Osteoblast (primary cell): ENCODE results near the gene SLC27A5. TPM values are rescaled to one million over a fixed set of nuclear protein-coding genes. Genes with fewer than 3 reads are reported as not detected.
A peak's percentile ranks its signal among the peaks of the same experiment; 100 is the strongest.

Source experiments
- DNase-seq: peaks from one replicate; pipeline ENCODE4 v3.0.0; 2011; ENCODE audit warnings: low spot score, mixed read lengths; ENCODE audit not compliant: insufficient read length; ENCODE audit errors: missing footprints
- H2AFZ ChIP-seq: 2 replicates; pipeline ENCODE4 v1.6.0; 2011; ENCODE audit warnings: mild to moderate bottlenecking, low read length
- H3K27ac ChIP-seq: 2 replicates; pipeline ENCODE4 v1.5.1; 2011; ENCODE audit warnings: mild to moderate bottlenecking, low read depth, low read length, moderate library complexity
- H3K27me3 ChIP-seq: 2 replicates; pipeline ENCODE4 v1.6.0; 2012; ENCODE audit warnings: mild to moderate bottlenecking, control low read depth, inconsistent platforms, low read length, moderate library complexity; ENCODE audit not compliant: insufficient read depth
- H3K36me3 ChIP-seq: 2 replicates; pipeline ENCODE4 v1.5.1; 2011; ENCODE audit warnings: mild to moderate bottlenecking, low read length, control low read depth, moderate library complexity; ENCODE audit not compliant: insufficient read depth
- H3K4me1 ChIP-seq: 2 replicates; pipeline ENCODE4 v1.5.1; 2011; ENCODE audit warnings: mild to moderate bottlenecking, low read length, control low read depth, moderate library complexity; ENCODE audit not compliant: insufficient read depth
- H3K4me2 ChIP-seq: 2 replicates; pipeline ENCODE4 v1.6.0; 2011; ENCODE audit warnings: mild to moderate bottlenecking, low read length; ENCODE audit not compliant: insufficient read depth
- H3K4me3 ChIP-seq: fragments of 200-600 bp; sonication (generic); 3 replicates; pipeline ENCODE4 v1.5.1; 2012; ENCODE audit warnings: mild to moderate bottlenecking, low read length, inconsistent platforms; ENCODE audit not compliant: insufficient read depth
- H3K79me2 ChIP-seq: 2 replicates; pipeline ENCODE4 v1.6.0; 2012; ENCODE audit warnings: mild to moderate bottlenecking, low read length, control low read depth, inconsistent platforms; ENCODE audit not compliant: insufficient read depth
- H3K9me3 ChIP-seq: 2 replicates; pipeline ENCODE4 v1.5.1; 2011; ENCODE audit warnings: low read depth, low read length, control low read depth
- H4K20me1 ChIP-seq: 2 replicates; pipeline ENCODE4 v1.6.0; 2012; ENCODE audit warnings: mild to moderate bottlenecking, low read length, control low read depth; ENCODE audit not compliant: insufficient read depth
- total RNA-seq: library from RNA; depleted of rRNA; stranded (reverse); fragments of >200 nt; gene quantifications from 2 replicates; pipeline ENCODE4 v1.2.3, GENCODE V29; 2012
- TF ChIP-seq, protein P1 (sequence below): IDR thresholded peaks from 2 replicates; pipeline ENCODE4 v1.5.1; 2011; ENCODE audit warnings: mild to moderate bottlenecking, low read depth, low read length, moderate library complexity; ENCODE audit errors: extremely low read depth

The SLC27A5 gene
- total RNA-seq, 1 donor, result 6.5 TPM

DNA sequence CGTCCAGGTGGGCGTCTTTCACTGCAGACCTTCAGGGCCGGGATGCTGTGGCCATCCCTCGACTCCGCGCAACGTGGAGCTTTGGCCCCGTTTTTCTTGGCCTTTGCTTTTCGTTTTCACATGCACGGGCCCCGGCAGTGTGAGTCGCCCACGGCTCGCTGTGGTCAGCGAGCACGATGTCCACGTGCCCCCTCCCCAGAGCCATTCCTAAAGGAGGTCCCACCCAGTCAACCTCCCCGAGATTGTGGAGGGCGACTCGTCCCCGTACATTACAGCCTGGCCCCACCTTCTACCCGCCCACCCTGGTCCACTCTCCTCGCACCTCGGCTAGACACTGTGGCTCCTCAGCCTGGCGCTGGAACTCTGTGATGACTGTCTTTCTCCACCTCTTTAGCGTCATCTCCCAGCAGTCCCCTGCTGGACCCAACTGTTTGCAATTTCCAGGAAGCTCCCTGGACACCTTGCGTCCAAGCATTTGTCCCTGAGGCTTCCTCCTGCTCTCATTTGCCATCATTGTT, 35.2 kb downstream of the SLC27A5 start:
- no peak for DNase-seq
- Histone ChIP-seq H3K4me1 (peaks cover 18% of the 10 kb centered on the region), H3K9me3 (no peaks in the 10 kb centered on the region), H3K4me2 (peak overlapping the region; percentile 95), H3K27me3 (no peaks in the 10 kb centered on the region), H3K36me3 (peaks cover 15% of the 10 kb centered on the region), H2AFZ (peak overlapping the region; percentile 85), H3K27ac (peak overlapping the region; percentile 96), H3K79me2 (no peaks in the 10 kb centered on the region), H4K20me1 (peaks cover 4% of the 10 kb centered on the region), H3K4me3 (peak overlapping the region; percentile 80)
- TF ChIP-seq, protein P1, sequence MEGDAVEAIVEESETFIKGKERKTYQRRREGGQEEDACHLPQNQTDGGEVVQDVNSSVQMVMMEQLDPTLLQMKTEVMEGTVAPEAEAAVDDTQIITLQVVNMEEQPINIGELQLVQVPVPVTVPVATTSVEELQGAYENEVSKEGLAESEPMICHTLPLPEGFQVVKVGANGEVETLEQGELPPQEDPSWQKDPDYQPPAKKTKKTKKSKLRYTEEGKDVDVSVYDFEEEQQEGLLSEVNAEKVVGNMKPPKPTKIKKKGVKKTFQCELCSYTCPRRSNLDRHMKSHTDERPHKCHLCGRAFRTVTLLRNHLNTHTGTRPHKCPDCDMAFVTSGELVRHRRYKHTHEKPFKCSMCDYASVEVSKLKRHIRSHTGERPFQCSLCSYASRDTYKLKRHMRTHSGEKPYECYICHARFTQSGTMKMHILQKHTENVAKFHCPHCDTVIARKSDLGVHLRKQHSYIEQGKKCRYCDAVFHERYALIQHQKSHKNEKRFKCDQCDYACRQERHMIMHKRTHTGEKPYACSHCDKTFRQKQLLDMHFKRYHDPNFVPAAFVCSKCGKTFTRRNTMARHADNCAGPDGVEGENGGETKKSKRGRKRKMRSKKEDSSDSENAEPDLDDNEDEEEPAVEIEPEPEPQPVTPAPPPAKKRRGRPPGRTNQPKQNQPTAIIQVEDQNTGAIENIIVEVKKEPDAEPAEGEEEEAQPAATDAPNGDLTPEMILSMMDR, result no peak

DNA sequence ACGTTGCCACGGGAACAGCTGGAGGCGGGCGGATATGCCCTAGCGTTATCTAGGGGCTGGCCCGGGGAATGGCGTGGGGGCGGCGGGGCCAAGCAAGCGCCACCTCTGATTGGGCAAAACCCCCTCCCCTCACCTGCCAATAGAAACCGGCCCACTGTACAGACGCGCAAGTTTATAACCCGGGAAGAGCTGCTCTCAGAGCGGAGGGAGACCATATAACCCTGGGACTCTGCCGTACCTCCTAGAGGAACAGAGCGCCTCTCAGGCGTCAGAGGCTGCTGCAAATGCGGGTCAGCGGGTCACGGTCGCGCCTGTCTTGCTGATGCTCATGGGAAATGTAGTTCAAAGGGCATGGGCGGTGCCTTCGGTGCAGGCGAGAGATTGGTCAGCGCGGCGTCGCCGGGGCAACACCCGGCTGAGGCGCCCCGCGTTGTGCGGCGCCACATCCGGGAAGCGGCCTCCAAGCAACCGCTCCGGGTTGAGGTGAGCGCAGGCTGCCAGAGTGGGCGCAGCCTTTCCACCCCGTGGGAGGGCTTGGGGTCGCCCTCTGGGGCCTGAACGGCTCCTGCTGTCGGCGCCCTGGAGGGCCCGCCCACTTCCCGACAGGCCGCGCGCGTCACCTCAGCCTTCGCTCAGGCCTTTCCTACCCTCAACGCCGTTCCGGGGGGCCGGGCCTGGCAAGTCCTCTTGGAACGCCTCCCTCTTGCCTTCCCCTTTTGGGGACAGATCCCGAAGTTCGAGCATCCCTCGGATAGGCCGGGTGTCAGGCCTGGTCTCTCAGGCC, 35.9 kb downstream of the SLC27A5 start, which contains the start of gene ZNF446:
TSS of gene ZNF446 (plus strand) at position 639 of the 784 bp plus-strand sequence. CDS start 867 bp downstream, outside the sequence.
- Histone ChIP-seq H4K20me1 (peaks cover 4% of the 10 kb centered on the region), H2AFZ (peak within 1 kb of the TSS; percentile 85), H3K9me3 (no peaks in the 10 kb centered on the region), H3K27me3 (no peaks in the 10 kb centered on the region), H3K4me2 (peak within 1 kb of the TSS; percentile 95), H3K4me1 (peaks cover 18% of the 10 kb centered on the region), H3K27ac (peak within 1 kb of the TSS; percentile 96), H3K4me3 (peak within 1 kb of the TSS; percentile 80), H3K79me2 (no peaks in the 10 kb centered on the region), H3K36me3 (peaks cover 15% of the 10 kb centered on the region)
- peak; percentile 99 for DNase-seq
- TF ChIP-seq, protein P1, result no peak

DNA sequence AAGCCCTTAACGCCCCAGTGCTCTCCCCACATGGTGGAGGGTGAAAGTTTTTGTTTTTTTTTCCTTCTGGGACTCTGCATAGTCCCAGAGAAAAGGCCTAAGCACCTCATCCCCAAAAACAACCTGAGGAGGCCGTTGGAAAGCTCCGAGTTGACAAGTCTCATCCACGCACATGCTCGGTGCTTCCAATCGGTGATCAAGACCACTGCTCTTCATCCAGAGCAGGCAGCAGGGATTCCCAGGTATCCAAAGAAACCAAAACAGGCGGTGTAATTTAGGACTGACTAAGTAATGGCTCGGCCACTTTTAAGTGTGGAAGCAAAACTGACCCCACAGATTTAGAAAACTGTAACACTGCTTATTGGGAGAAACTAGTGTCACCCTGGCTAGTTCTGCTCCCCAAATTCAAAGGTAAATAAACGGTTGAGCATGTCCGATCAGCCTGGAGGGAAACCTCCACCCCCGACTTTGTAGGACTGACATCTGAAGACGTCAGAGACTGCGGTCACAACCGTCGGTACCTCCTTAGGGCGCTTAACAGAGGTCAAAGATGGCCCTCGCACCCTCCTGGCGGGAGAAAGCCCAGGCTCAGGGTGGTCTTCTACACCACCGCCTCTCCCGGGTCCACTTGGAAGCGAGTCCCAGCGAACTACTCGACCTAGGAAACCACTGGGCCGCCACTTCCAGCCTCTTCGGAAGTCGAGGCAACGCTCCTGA, 36.6 kb downstream of the SLC27A5 start:
- H4K20me1 ChIP-seq, result peaks cover 4% of the 10 kb centered on the region
- peak overlapping the region; percentile 85 for H2AFZ ChIP-seq

More for the DNA sequence above, 36.6 kb downstream of the SLC27A5 start:
- Histone ChIP-seq H3K4me1 (peaks cover 18% of the 10 kb centered on the region), H3K79me2 (no peaks in the 10 kb centered on the region), H3K4me3 (peak overlapping the region; percentile 80), H3K4me2 (peak overlapping the region; percentile 95), H3K9me3 (no peaks in the 10 kb centered on the region), H3K27me3 (no peaks in the 10 kb centered on the region), H3K27ac (peak overlapping the region; percentile 96), H3K36me3 (peaks cover 15% of the 10 kb centered on the region)
- DNase-seq, result no peak
- TF ChIP-seq, protein P1, result no peak
